Measurements from ENCODE around the gene CAPN7.

Gene CAPN7

GRCh38 chr3:15280853-15281532, 74.9 kb downstream of the CAPN7 start:
- H3K36me3 Mint-ChIP-seq (ENCODE audit: low read depth) = peaks cover 6% of the 10 kb centered on the region
- peaks cover 7% of the 10 kb centered on the region for H3K27me3 Mint-ChIP-seq
- intact Hi-C loops (cut with micrococcal nuclease) = no loop called here
- H3K27ac Mint-ChIP-seq = peak overlapping the region; percentile 11
- no peaks in the 10 kb centered on the region for H3K9me3 Mint-ChIP-seq
- H3K4me3 Mint-ChIP-seq = no peak overlapping the region
- H3K4me1 Mint-ChIP-seq (ENCODE audit: low read depth) = peaks cover 19% of the 10 kb centered on the region

GRCh38 chr3:15281817-15282216, 75.8 kb downstream of the CAPN7 start:
- Mint-ChIP-seq H3K36me3 (ENCODE audit: low read depth) (peaks cover 8% of the 10 kb centered on the region), H3K4me1 (ENCODE audit: low read depth) (peaks cover 20% of the 10 kb centered on the region), H3K4me3 (no peak overlapping the region), H3K9me3 (no peaks in the 10 kb centered on the region), H3K27ac (peak overlapping the region; percentile 11), H3K27me3 (peaks cover 7% of the 10 kb centered on the region)
- intact Hi-C loops (cut with micrococcal nuclease) = no loop called here

- Mint-ChIP-seq H3K27me3 (peaks cover 5% of the 10 kb centered on the region), H3K36me3 (ENCODE audit: low read depth) (peaks cover 8% of the 10 kb centered on the region), H3K27ac (no peak overlapping the region), H3K4me3 (no peak overlapping the region), H3K4me1 (ENCODE audit: low read depth) (peaks cover 35% of the 10 kb centered on the region), H3K9me3 (no peaks in the 10 kb centered on the region)
- intact Hi-C loops (cut with micrococcal nuclease) = no loop called here
Measured at GRCh38 chr3:15283702-15284101, 77.7 kb downstream of the CAPN7 start.

GRCh38 chr3:15284121-15284889, 78.3 kb downstream of the CAPN7 start:
- Mint-ChIP-seq H3K27me3 (peaks cover 5% of the 10 kb centered on the region), H3K4me3 (no peak overlapping the region), H3K4me1 (ENCODE audit: low read depth) (peaks cover 41% of the 10 kb centered on the region), H3K27ac (no peak overlapping the region), H3K36me3 (ENCODE audit: low read depth) (peaks cover 8% of the 10 kb centered on the region), H3K9me3 (no peaks in the 10 kb centered on the region)
- intact Hi-C loops (cut with micrococcal nuclease) = no loop called here

GRCh38 chr3:15286022-15286421, 80.0 kb downstream of the CAPN7 start:
- Mint-ChIP-seq H3K36me3 (ENCODE audit: low read depth) (peaks cover 8% of the 10 kb centered on the region), H3K27ac (no peak overlapping the region), H3K9me3 (no peaks in the 10 kb centered on the region), H3K4me3 (no peak overlapping the region), H3K27me3 (peaks cover 5% of the 10 kb centered on the region), H3K4me1 (ENCODE audit: low read depth) (peaks cover 48% of the 10 kb centered on the region)
- intact Hi-C loops (cut with micrococcal nuclease) = no loop called here

- Mint-ChIP-seq H3K9me3 (no peaks in the 10 kb centered on the region), H3K27ac (peak overlapping the region; percentile 76), H3K27me3 (peaks cover 5% of the 10 kb centered on the region), H3K4me1 (ENCODE audit: low read depth) (peaks cover 62% of the 10 kb centered on the region), H3K4me3 (peak overlapping the region; percentile 26), H3K36me3 (ENCODE audit: low read depth) (peaks cover 8% of the 10 kb centered on the region)
- intact Hi-C loops (cut with micrococcal nuclease) = no loop called here
Measured at GRCh38 chr3:15287565-15288330, 81.7 kb downstream of the CAPN7 start.

GRCh38 chr3:15288331-15289035, 82.4 kb downstream of the CAPN7 start:
- Mint-ChIP-seq H3K36me3 (ENCODE audit: low read depth) (peaks cover 8% of the 10 kb centered on the region), H3K27ac (peak overlapping the region; percentile 76), H3K4me3 (no peak overlapping the region), H3K27me3 (peaks cover 3% of the 10 kb centered on the region), H3K9me3 (no peaks in the 10 kb centered on the region), H3K4me1 (ENCODE audit: low read depth) (peaks cover 70% of the 10 kb centered on the region)
- intact Hi-C loops (cut with micrococcal nuclease) = no loop called here

GRCh38 chr3:15289661-15290060, 83.6 kb downstream of the CAPN7 start:
- H3K4me1 Mint-ChIP-seq (ENCODE audit: low read depth) = peaks cover 74% of the 10 kb centered on the region
- H3K27me3 Mint-ChIP-seq = peaks cover 3% of the 10 kb centered on the region
- H3K36me3 Mint-ChIP-seq (ENCODE audit: low read depth) = peaks cover 8% of the 10 kb centered on the region
- H3K9me3 Mint-ChIP-seq = no peaks in the 10 kb centered on the region
- intact Hi-C loops (cut with micrococcal nuclease) = no loop called here
- H3K4me3 Mint-ChIP-seq = no peak overlapping the region
- peak overlapping the region; percentile 94 for H3K27ac Mint-ChIP-seq

GRCh38 chr3:15290736-15291135, 84.7 kb downstream of the CAPN7 start:
- Mint-ChIP-seq H3K9me3 (no peaks in the 10 kb centered on the region), H3K27ac (peak overlapping the region; percentile 94), H3K27me3 (peaks cover 1% of the 10 kb centered on the region), H3K4me3 (no peak overlapping the region), H3K36me3 (ENCODE audit: low read depth) (peaks cover 5% of the 10 kb centered on the region), H3K4me1 (ENCODE audit: low read depth) (peaks cover 85% of the 10 kb centered on the region)
- intact Hi-C loops (cut with micrococcal nuclease) = no loop called here

- Mint-ChIP-seq H3K4me3 (no peak overlapping the region), H3K27ac (peak overlapping the region; percentile 94), H3K27me3 (no peaks in the 10 kb centered on the region), H3K36me3 (ENCODE audit: low read depth) (no peaks in the 10 kb centered on the region), H3K4me1 (ENCODE audit: low read depth) (peaks cover 88% of the 10 kb centered on the region), H3K9me3 (no peaks in the 10 kb centered on the region)
- intact Hi-C loops (cut with micrococcal nuclease) = no loop called here
Measured at GRCh38 chr3:15291589-15292541, 85.8 kb downstream of the CAPN7 start.

- no peaks in the 10 kb centered on the region for H3K36me3 Mint-ChIP-seq (ENCODE audit: low read depth)
- H3K4me3 Mint-ChIP-seq = no peak overlapping the region
- H3K27ac Mint-ChIP-seq = peak overlapping the region; percentile 94
Measured at GRCh38 chr3:15292765-15293522, 86.9 kb downstream of the CAPN7 start.

GRCh38 chr3:15294929-15295328, 88.9 kb downstream of the CAPN7 start:
- Mint-ChIP-seq H3K36me3 (ENCODE audit: low read depth) (no peaks in the 10 kb centered on the region), H3K4me1 (ENCODE audit: low read depth) (peaks cover 78% of the 10 kb centered on the region), H3K27ac (peak overlapping the region; percentile 94), H3K4me3 (peak overlapping the region; percentile 20), H3K27me3 (no peaks in the 10 kb centered on the region), H3K9me3 (no peaks in the 10 kb centered on the region)
- intact Hi-C loops (cut with micrococcal nuclease) = loop anchor here (2.0 to 5.0 kb wide), 2 partner anchors 26 to 37 kb away; partner anchors contain the start of gene SH3BP5

More at GRCh38 chr3:15292765-15293522, 86.9 kb downstream of the CAPN7 start:
- H3K27me3 Mint-ChIP-seq = no peaks in the 10 kb centered on the region
- H3K9me3 Mint-ChIP-seq = no peaks in the 10 kb centered on the region
- intact Hi-C loops (cut with micrococcal nuclease) = no loop called here
- H3K4me1 Mint-ChIP-seq (ENCODE audit: low read depth) = peaks cover 89% of the 10 kb centered on the region

Measured in dendritic cell treated with granulocyte-macrophage colony-stimulating factor and Interleukin-4, amounts not matched to agents 40 ng/mL and 50 ng/mL, for 4 days (primary cell).